GM21717 (cell line): ENCODE data around the gene KAT14.
"Not testable (repeated sequence)": the region's sequence is repeated elsewhere in the genome, so short reads cannot be mapped to it uniquely, and the experiment has no call there.

Experiments used
- ATAC-seq: cut with Tn5 transposase; IDR thresholded peaks from one replicate; pipeline ENCODE4 v1.9.1; 2021; ENCODE audit warnings: mild to moderate bottlenecking, moderate library complexity; ENCODE audit not compliant: unreplicated experiment

The KAT14 gene

GRCh38 chr20:18144541-18145099 lies 7.0 kb downstream of the KAT14 start:
- no peak for ATAC-seq

- ATAC-seq = no peak
Measured at GRCh38 chr20:18154342-18154741, 16.7 kb downstream of the KAT14 start.

- no peak for ATAC-seq
Measured at GRCh38 chr20:18156045-18156444, 18.4 kb downstream of the KAT14 start.

GRCh38 chr20:18164356-18164755 lies 26.7 kb downstream of the KAT14 start:
- no peak for ATAC-seq

GRCh38 chr20:18165553-18165952 lies 27.9 kb downstream of the KAT14 start:
- no peak for ATAC-seq

GRCh38 chr20:18166241-18166881 lies 28.7 kb downstream of the KAT14 start:
- ATAC-seq = no peak

- no peak for ATAC-seq
Measured at GRCh38 chr20:18166950-18167349, 29.3 kb downstream of the KAT14 start.

GRCh38 chr20:18172379-18172778 lies 34.7 kb downstream of the KAT14 start:
- no peak for ATAC-seq

- ATAC-seq = no peak
Measured at GRCh38 chr20:18174906-18175683, 37.4 kb downstream of the KAT14 start.

- no peak for ATAC-seq
Measured at GRCh38 chr20:18176318-18176785, 38.7 kb downstream of the KAT14 start.

- ATAC-seq = not testable (repeated sequence)
Measured at GRCh38 chr20:18180366-18180765, 42.7 kb downstream of the KAT14 start.

GRCh38 chr20:18180815-18181214 lies 43.2 kb downstream of the KAT14 start:
- ATAC-seq = no peak

GRCh38 chr20:18187020-18187419 lies 49.4 kb downstream of the KAT14 start:
- ATAC-seq = no peak

- no peak for ATAC-seq
Measured at GRCh38 chr20:18188434-18188833, 50.8 kb downstream of the KAT14 start.

- ATAC-seq = no peak
Measured at GRCh38 chr20:18190338-18191233, 52.9 kb downstream of the KAT14 start.

- no peak for ATAC-seq
Measured at GRCh38 chr20:18191306-18191705, 53.6 kb downstream of the KAT14 start.

- not testable (repeated sequence) for ATAC-seq
Measured at GRCh38 chr20:18194461-18194860, 56.8 kb downstream of the KAT14 start.

GRCh38 chr20:18195931-18196330 lies 58.3 kb downstream of the KAT14 start:
- no peak for ATAC-seq

GRCh38 chr20:18197382-18198070 lies 59.9 kb downstream of the KAT14 start:
- ATAC-seq = no peak

GRCh38 chr20:18202966-18203365 lies 65.3 kb downstream of the KAT14 start:
- ATAC-seq = no peak
